Stimulated activated CD4-positive, alpha-beta T cell treated with anti-CD3 and anti-CD28 coated beads, Interleukin-2, amount 100 ng/mL, for 48 hours (primary cell): ENCODE results near the gene TNIK.

ENCODE experiments used
- DNase-seq, 2 donors: peaks; one replicate each; pipeline ENCODE4 v3.0.0-alpha.2; 2020

Gene TNIK

GRCh38 chr3:171335559-171335958 lies 124.6 kb downstream of the TNIK start:
- DNase-seq = no peak

- DNase-seq = no peak
Measured at GRCh38 chr3:171334465-171334811, 125.8 kb downstream of the TNIK start.

- no peak for DNase-seq
Measured at GRCh38 chr3:171333784-171334464, 126.3 kb downstream of the TNIK start.

- DNase-seq = no peak
Measured at GRCh38 chr3:171330938-171331337, 129.3 kb downstream of the TNIK start.

GRCh38 chr3:171329746-171330145 lies 130.5 kb downstream of the TNIK start:
- no peak for DNase-seq

GRCh38 chr3:171328419-171329082 lies 131.7 kb downstream of the TNIK start:
- DNase-seq = no peak

- DNase-seq = no peak
Measured at GRCh38 chr3:171327441-171328174, 132.6 kb downstream of the TNIK start.

GRCh38 chr3:171326717-171327440 lies 133.3 kb downstream of the TNIK start:
- no peak for DNase-seq

GRCh38 chr3:171323938-171324536 lies 136.2 kb downstream of the TNIK start:
- DNase-seq = no peak

- DNase-seq = no peak
Measured at GRCh38 chr3:171321559-171322360, 138.4 kb downstream of the TNIK start.

GRCh38 chr3:171320750-171321558 lies 139.3 kb downstream of the TNIK start:
- no peak for DNase-seq

GRCh38 chr3:171317171-171317570 lies 143.0 kb downstream of the TNIK start:
- DNase-seq = no peak

- DNase-seq = no peak
Measured at GRCh38 chr3:171315919-171316318, 144.3 kb downstream of the TNIK start.

GRCh38 chr3:171315101-171315500 lies 145.1 kb downstream of the TNIK start:
- no peak for DNase-seq

GRCh38 chr3:171314341-171314740 lies 145.9 kb downstream of the TNIK start:
- DNase-seq = no peak

GRCh38 chr3:171313702-171314101 lies 146.5 kb downstream of the TNIK start:
- no peak for DNase-seq

GRCh38 chr3:171312741-171313140 lies 147.5 kb downstream of the TNIK start:
- DNase-seq = no peak

GRCh38 chr3:171311784-171312183 lies 148.4 kb downstream of the TNIK start:
- no peak for DNase-seq

- no peak for DNase-seq
Measured at GRCh38 chr3:171309906-171310359, 150.3 kb downstream of the TNIK start.

- DNase-seq = no peak
Measured at GRCh38 chr3:171307988-171308387, 152.2 kb downstream of the TNIK start.

- DNase-seq = no peak
Measured at GRCh38 chr3:171307046-171307585, 153.1 kb downstream of the TNIK start.
